ENCODE measurements around the gene SFXN5. TPM values are rescaled to one million over a fixed set of nuclear protein-coding genes. Genes with fewer than 3 reads are reported as not detected.
A peak's percentile ranks its signal among the peaks of the same experiment; 100 is the strongest.

Gene SFXN5
- total RNA-seq, 1 experiment from 2014 or later, result 31.3 TPM

DNA sequence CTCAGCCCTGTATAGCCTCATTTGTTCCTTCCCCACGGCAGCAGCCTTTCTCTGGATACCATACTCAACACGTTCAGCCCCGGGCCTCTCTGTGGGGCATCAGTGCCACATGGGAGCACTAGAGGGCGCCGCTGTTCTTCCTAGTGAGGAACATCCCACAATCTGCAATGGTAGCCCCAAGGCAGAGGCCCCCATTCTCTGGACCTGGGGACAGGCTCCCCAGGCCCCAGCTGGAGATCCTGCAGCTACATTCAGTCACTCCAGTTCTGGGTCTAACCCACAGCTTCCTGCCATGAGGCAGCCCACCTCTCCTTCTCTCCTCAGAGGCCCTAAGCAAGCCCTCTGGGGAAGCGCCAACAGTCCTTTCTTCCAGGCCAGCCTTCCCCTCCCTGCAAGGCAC, 14.2 kb upstream of the SFXN5 start:
- no peaks in the 10 kb centered on the region for H3K27me3 ChIP-seq (replicated peaks; ENCODE audit: control insufficient read depth, insufficient read depth, low read length)
- Mint-ChIP-seq H3K27ac (ENCODE audit: unreplicated experiment) (no peak overlapping the region), H3K4me1 (ENCODE audit: low read depth, unreplicated experiment) (peaks cover 24% of the 10 kb centered on the region), H3K27me3 (ENCODE audit: insufficient read depth, unreplicated experiment) (no peaks in the 10 kb centered on the region), H3K36me3 (ENCODE audit: insufficient read depth, unreplicated experiment) (peaks cover 5% of the 10 kb centered on the region), H3K4me3 (ENCODE audit: unreplicated experiment) (no peak overlapping the region), H3K9me3 (ENCODE audit: unreplicated experiment) (no peaks in the 10 kb centered on the region)
- H3K9me3 ChIP-seq, result no peaks in the 10 kb centered on the region
- CTCF ChIA-PET, result interaction anchor here (0.8 to 3.1 kb wide), 9 partner anchors 10 to 204 kb away, joined by 3 to 25 read pairs (median 5); partner anchors contain the start of genes EMX1 and RAB11FIP5
- peak; percentile 87 to 89 for DNase-seq
- H3K4me3 ChIP-seq (ENCODE audit: low read depth, low read length), result no peak overlapping the region
- intact Hi-C loops (cut with micrococcal nuclease; ENCODE audit: unreplicated experiment), result loop anchor here (1.0 to 5.0 kb wide), 4 partner anchors 27 to 182 kb away; partner anchors contain the start of gene RAB11FIP5
- peaks cover 27% of the 10 kb centered on the region for H3K4me1 ChIP-seq
- POLR2A ChIA-PET, result no interaction called here
- BruUV-seq (replicated peaks), result no TSS peak
- TF ChIP-seq, protein P1, sequence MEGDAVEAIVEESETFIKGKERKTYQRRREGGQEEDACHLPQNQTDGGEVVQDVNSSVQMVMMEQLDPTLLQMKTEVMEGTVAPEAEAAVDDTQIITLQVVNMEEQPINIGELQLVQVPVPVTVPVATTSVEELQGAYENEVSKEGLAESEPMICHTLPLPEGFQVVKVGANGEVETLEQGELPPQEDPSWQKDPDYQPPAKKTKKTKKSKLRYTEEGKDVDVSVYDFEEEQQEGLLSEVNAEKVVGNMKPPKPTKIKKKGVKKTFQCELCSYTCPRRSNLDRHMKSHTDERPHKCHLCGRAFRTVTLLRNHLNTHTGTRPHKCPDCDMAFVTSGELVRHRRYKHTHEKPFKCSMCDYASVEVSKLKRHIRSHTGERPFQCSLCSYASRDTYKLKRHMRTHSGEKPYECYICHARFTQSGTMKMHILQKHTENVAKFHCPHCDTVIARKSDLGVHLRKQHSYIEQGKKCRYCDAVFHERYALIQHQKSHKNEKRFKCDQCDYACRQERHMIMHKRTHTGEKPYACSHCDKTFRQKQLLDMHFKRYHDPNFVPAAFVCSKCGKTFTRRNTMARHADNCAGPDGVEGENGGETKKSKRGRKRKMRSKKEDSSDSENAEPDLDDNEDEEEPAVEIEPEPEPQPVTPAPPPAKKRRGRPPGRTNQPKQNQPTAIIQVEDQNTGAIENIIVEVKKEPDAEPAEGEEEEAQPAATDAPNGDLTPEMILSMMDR (IDR thresholded peaks at IDR 0.05; ENCODE audit: insufficient read depth in 1 of 2, low read depth in 1 of 2, low read length in 1 of 2, severe bottlenecking in 1 of 2, unreplicated experiment in 1 of 2), result peak; percentile 93 to 95
- no peaks in the 10 kb centered on the region for H3K36me3 ChIP-seq (ENCODE audit: control insufficient read depth, insufficient read depth, low read length)

DNA sequence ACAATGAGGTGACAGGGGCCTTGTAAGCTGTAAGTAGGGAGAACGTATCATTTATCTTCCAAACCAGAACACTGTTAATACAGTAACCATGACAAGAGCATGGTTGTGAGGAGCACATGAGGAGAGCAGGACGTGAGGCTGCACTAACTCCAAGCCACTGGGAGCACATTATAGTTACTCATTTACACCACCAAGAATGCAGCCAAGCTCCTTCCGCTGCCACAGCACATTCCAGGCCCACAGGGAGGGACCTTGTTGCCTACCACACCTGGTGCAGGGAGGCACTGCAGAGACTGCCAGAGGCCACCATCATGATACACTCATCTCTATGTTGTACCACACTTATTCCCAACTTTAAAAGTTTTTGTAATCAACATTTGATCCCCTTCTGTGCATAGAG, 13.5 kb upstream of the SFXN5 start:
- Mint-ChIP-seq H3K9me3 (ENCODE audit: unreplicated experiment) (no peaks in the 10 kb centered on the region), H3K27ac (ENCODE audit: unreplicated experiment) (no peak overlapping the region), H3K36me3 (ENCODE audit: insufficient read depth, unreplicated experiment) (peaks cover 5% of the 10 kb centered on the region), H3K4me3 (ENCODE audit: unreplicated experiment) (no peak overlapping the region), H3K27me3 (ENCODE audit: insufficient read depth, unreplicated experiment) (no peaks in the 10 kb centered on the region), H3K4me1 (ENCODE audit: low read depth, unreplicated experiment) (peaks cover 18% of the 10 kb centered on the region)
- Histone ChIP-seq H3K9me3 (no peaks in the 10 kb centered on the region), H3K27me3 (replicated peaks; ENCODE audit: control insufficient read depth, insufficient read depth, low read length) (no peaks in the 10 kb centered on the region), H3K36me3 (ENCODE audit: control insufficient read depth, insufficient read depth, low read length) (no peaks in the 10 kb centered on the region), H3K4me1 (peaks cover 25% of the 10 kb centered on the region), H3K4me3 (ENCODE audit: low read depth, low read length) (no peak overlapping the region)
- POLR2A ChIA-PET, result no interaction called here
- DNase-seq, result no peak
- intact Hi-C loops (cut with micrococcal nuclease; ENCODE audit: unreplicated experiment), result loop anchor here (1.0 to 5.0 kb wide), 4 partner anchors 28 to 182 kb away; partner anchors contain the start of gene RAB11FIP5
- BruUV-seq (replicated peaks), result no TSS peak
- TF ChIP-seq, protein P1 (IDR thresholded peaks at IDR 0.05; ENCODE audit: insufficient read depth in 1 of 2, low read depth in 1 of 2, low read length in 1 of 2, severe bottlenecking in 1 of 2, unreplicated experiment in 1 of 2), result no peak
- CTCF ChIA-PET, result interaction anchor here (0.5 to 3.1 kb wide), 8 partner anchors 27 to 205 kb away, joined by 3 to 25 read pairs (median 11); partner anchors contain the start of genes EMX1 and RAB11FIP5

DNA sequence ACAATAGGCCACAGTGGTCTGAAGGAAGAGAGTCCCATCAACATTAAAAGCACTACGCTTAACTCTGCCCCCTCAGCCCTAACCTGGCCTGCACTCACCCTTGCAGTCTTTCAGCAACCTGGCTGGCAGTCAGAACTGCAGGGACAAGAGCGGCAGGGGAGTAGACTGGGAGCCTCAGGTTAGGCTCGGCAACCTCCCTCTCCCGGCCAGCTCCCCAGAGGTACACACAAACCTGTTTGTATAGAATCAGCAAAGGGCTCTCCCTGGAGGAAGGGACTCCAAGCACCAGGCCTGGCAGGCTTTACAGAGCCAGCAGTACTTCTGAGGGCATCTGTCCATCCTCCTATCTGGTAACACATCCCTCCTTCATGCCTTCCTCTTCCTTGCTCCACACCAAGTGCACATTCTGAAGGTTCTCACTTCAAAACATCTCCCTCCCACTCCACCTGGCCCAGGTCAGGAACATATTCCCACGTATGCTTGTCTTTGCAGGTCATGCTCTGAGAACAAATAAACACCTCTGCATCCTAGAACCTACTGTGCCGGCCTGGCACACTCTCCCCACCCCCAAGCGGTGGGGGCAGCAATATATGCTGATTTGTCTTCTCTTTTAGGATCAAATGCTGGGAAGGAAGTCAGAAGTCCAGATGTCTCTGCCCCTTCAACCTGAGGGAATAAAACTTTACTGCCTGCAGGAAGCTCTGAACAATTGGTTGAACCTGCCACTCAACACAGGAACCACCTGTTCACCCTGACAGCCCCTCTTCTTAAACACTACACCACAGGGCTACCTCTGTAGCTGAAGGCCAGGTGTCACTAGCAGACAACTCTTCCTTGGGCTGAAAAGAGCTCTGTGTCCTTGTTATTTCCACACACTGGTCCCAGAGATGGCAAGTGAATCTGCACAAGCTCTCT, 12.6 kb upstream of the SFXN5 start:
- Mint-ChIP-seq H3K4me1 (ENCODE audit: low read depth, unreplicated experiment) (peaks cover 11% of the 10 kb centered on the region), H3K27ac (ENCODE audit: unreplicated experiment) (peak overlapping the region; percentile 6), H3K9me3 (ENCODE audit: unreplicated experiment) (no peaks in the 10 kb centered on the region), H3K27me3 (ENCODE audit: insufficient read depth, unreplicated experiment) (no peaks in the 10 kb centered on the region), H3K36me3 (ENCODE audit: insufficient read depth, unreplicated experiment) (peaks cover 5% of the 10 kb centered on the region), H3K4me3 (ENCODE audit: unreplicated experiment) (no peak overlapping the region)
- ChIA-PET POLR2A (no interaction called here), CTCF (interaction anchor here (2.4 to 3.1 kb wide), 4 partner anchors 28 to 128 kb away, joined by 12 to 25 read pairs (median 15); partner anchors contain the start of gene RAB11FIP5)
- Histone ChIP-seq H3K36me3 (ENCODE audit: control insufficient read depth, insufficient read depth, low read length) (no peaks in the 10 kb centered on the region), H3K4me1 (peaks cover 17% of the 10 kb centered on the region), H3K27me3 (replicated peaks; ENCODE audit: control insufficient read depth, insufficient read depth, low read length) (no peaks in the 10 kb centered on the region), H3K9me3 (no peaks in the 10 kb centered on the region), H3K4me3 (ENCODE audit: low read depth, low read length) (no peak overlapping the region)
- BruUV-seq (replicated peaks), result no TSS peak
- DNase-seq, result no peak
- TF ChIP-seq, protein P1 (IDR thresholded peaks at IDR 0.05; ENCODE audit: insufficient read depth in 1 of 2, low read depth in 1 of 2, low read length in 1 of 2, severe bottlenecking in 1 of 2, unreplicated experiment in 1 of 2), result no peak
- intact Hi-C loops (cut with micrococcal nuclease; ENCODE audit: unreplicated experiment), result loop anchor here (2.0 kb wide), 1 partner anchor 29 kb away; the partner anchor contains the start of gene RAB11FIP5

Data from Caco-2 (cell line).